Caco-2 (cell line): ENCODE data around the gene RXRA. TPM values are rescaled to one million over a fixed set of nuclear protein-coding genes. Genes with fewer than 3 reads are reported as not detected.
"Not testable (repeated sequence)": the region's sequence is repeated elsewhere in the genome, so short reads cannot be mapped to it uniquely, and the experiment has no call there.

ENCODE experiments used
- BruUV-seq: library from RNA; stranded (reverse); fragments of 400-500 nt; replicated peaks from 2 replicates; lab custom pipeline; 2021; lab: Mats Ljungman, UMichigan
- CTCF ChIA-PET: fragments of 300-600 bp; sonication (Branson Sonifier 250); formaldehyde crosslinking; loops from one replicate; lab custom pipeline; 2022; ENCODE audit warnings: antibody characterized with exemption; lab: Charles Lee
- POLR2A ChIA-PET: fragments of 300-600 bp; sonication (Branson Sonifier 250); formaldehyde crosslinking; loops from one replicate; lab custom pipeline; 2022; ENCODE audit warnings: antibody characterized with exemption; lab: Charles Lee
- DNase-seq, 2 experiments: peaks; one replicate each; pipeline versions ENCODE4 v3.0.0 to v3.0.0-alpha.2; 2020 to 2022
- H3K27me3 ChIP-seq: replicated peaks from 2 replicates; pipeline ENCODE4 v1.6.0; 2011; ENCODE audit warnings: low read length; ENCODE audit not compliant: control insufficient read depth, insufficient read depth
- H3K36me3 ChIP-seq: 2 replicates; pipeline ENCODE4 v1.5.1; 2011; ENCODE audit warnings: low read length; ENCODE audit not compliant: control insufficient read depth, insufficient read depth
- H3K4me1 ChIP-seq: fragments of 250-450 bp; sonication (Bioruptor Pico); 2 replicates; pipeline ENCODE4 v1.5.1; 2020; ENCODE audit warnings: mild to moderate bottlenecking
- H3K4me3 ChIP-seq: 2 replicates; pipeline ENCODE4 v1.5.1; 2011; ENCODE audit warnings: low read depth, mild to moderate bottlenecking, control low read depth, low read length
- H3K9me3 ChIP-seq: fragments of 250-450 bp; sonication (Bioruptor Pico); 2 replicates; pipeline ENCODE4 v1.5.1; 2020; ENCODE audit warnings: mild to moderate bottlenecking, moderate library complexity
- H3K27ac Mint-ChIP-seq: one replicate; pipeline ENCODE4 v1.8.0; 2022; ENCODE audit warnings: mixed read lengths; ENCODE audit not compliant: unreplicated experiment
- H3K27me3 Mint-ChIP-seq: one replicate; pipeline ENCODE4 v1.8.0; 2022; ENCODE audit warnings: mixed read lengths; ENCODE audit not compliant: insufficient read depth, unreplicated experiment
- H3K36me3 Mint-ChIP-seq: one replicate; pipeline ENCODE4 v1.8.0; 2022; ENCODE audit warnings: mild to moderate bottlenecking, mixed read lengths; ENCODE audit not compliant: insufficient read depth, unreplicated experiment
- H3K4me1 Mint-ChIP-seq: one replicate; pipeline ENCODE4 v1.8.0; 2022; ENCODE audit warnings: low read depth, mixed read lengths; ENCODE audit not compliant: unreplicated experiment
- H3K4me3 Mint-ChIP-seq: one replicate; pipeline ENCODE4 v1.8.0; 2022; ENCODE audit warnings: mild to moderate bottlenecking, moderate library complexity, mixed read lengths; ENCODE audit not compliant: unreplicated experiment
- H3K9me3 Mint-ChIP-seq: one replicate; pipeline ENCODE4 v1.8.0; 2022; ENCODE audit warnings: mixed read lengths; ENCODE audit not compliant: unreplicated experiment
- CTCF ChIP-seq, 2 experiments: fragments of 200-600 bp in 1 of 2; IDR thresholded peaks; 1 replicate in 1 of 2; 2 replicates in 1 of 2; pipeline versions ENCODE4 v1.5.1 to v1.8.0; 2011 to 2022; ENCODE audit warnings: antibody characterized with exemption in 1 of 2, control low read depth in 1 of 2, inconsistent platforms in 1 of 2, low read depth in 1 of 2, low read length in 1 of 2, mild to moderate bottlenecking in 1 of 2, moderate library complexity in 1 of 2; ENCODE audit not compliant: insufficient read depth in 1 of 2, severe bottlenecking in 1 of 2, unreplicated experiment in 1 of 2
- intact Hi-C: fragments of 100-400 bp; cut with micrococcal nuclease; formaldehyde crosslinking; loops from one replicate; pipeline ENCODE4 v1.10.0; 2022; ENCODE audit not compliant: unreplicated experiment
- total RNA-seq: library from RNA; stranded (reverse); gene quantifications from 2 replicates; pipeline ENCODE4 v1.2.3, GENCODE V29; 2022

The RXRA gene
- total RNA-seq, 1 experiment from 2014 or later, result 69.1 TPM

- POLR2A ChIA-PET, result no interaction called here
- Mint-ChIP-seq H3K27ac (no peak overlapping the region), H3K4me1 (no peaks in the 10 kb centered on the region), H3K36me3 (no peaks in the 10 kb centered on the region), H3K27me3 (no peaks in the 10 kb centered on the region), H3K4me3 (no peak overlapping the region), H3K9me3 (no peaks in the 10 kb centered on the region)
- no peaks in the 10 kb centered on the region for H3K36me3 ChIP-seq
- no peak for DNase-seq
- no peak overlapping the region for H3K4me3 ChIP-seq
- H3K27me3 ChIP-seq, result no peaks in the 10 kb centered on the region
- CTCF ChIA-PET, result no interaction called here
- 0 out of 2 replicates have a peak, but pooled peaks cover 2% of the 10 kb centered on the region for H3K9me3 ChIP-seq
- H3K4me1 ChIP-seq, result no peaks in the 10 kb centered on the region
- no peak for TF ChIP-seq CTCF (IDR thresholded peaks at IDR 0.05; ENCODE audit: insufficient read depth in 1 of 2, low read depth in 1 of 2, low read length in 1 of 2, severe bottlenecking in 1 of 2, unreplicated experiment in 1 of 2)
- BruUV-seq, result no TSS peak
- intact Hi-C loops, result no loop called here
These were observed 20.7 kb upstream of the RXRA start for GRCh38 chr9:134305533-134305932.

GRCh38 chr9:134306042-134306441, 20.2 kb upstream of the RXRA start:
- H3K36me3 Mint-ChIP-seq, H3K9me3 Mint-ChIP-seq, BruUV-seq, H3K27me3 ChIP-seq, POLR2A ChIA-PET, H3K9me3 ChIP-seq, H3K36me3 ChIP-seq, H3K4me3 ChIP-seq, H3K27ac Mint-ChIP-seq, H3K4me1 Mint-ChIP-seq, DNase-seq, intact Hi-C loops, CTCF ChIA-PET, H3K4me1 ChIP-seq, H3K4me3 Mint-ChIP-seq, H3K27me3 Mint-ChIP-seq: not testable (repeated sequence)

- ChIA-PET POLR2A (no interaction called here), CTCF (no interaction called here)
- H3K4me1 ChIP-seq, result no peaks in the 10 kb centered on the region
- H3K4me3 Mint-ChIP-seq, result no peak overlapping the region
- no peaks in the 10 kb centered on the region for H3K27me3 ChIP-seq
- H3K9me3 Mint-ChIP-seq, result peaks cover 6% of the 10 kb centered on the region
- no peak overlapping the region for H3K27ac Mint-ChIP-seq
- H3K27me3 Mint-ChIP-seq, result no peaks in the 10 kb centered on the region
- no peaks in the 10 kb centered on the region for H3K36me3 Mint-ChIP-seq
- H3K9me3 ChIP-seq, result peaks cover 10% of the 10 kb centered on the region; the same call in 1 of the 2 replicates
- no peak for TF ChIP-seq CTCF (IDR thresholded peaks at IDR 0.05; ENCODE audit: insufficient read depth in 1 of 2, low read depth in 1 of 2, low read length in 1 of 2, severe bottlenecking in 1 of 2, unreplicated experiment in 1 of 2)
- DNase-seq, result no peak
- no peaks in the 10 kb centered on the region for H3K4me1 Mint-ChIP-seq
- intact Hi-C loops, result no loop called here
- no peak overlapping the region for H3K4me3 ChIP-seq
- BruUV-seq, result no TSS peak
- no peaks in the 10 kb centered on the region for H3K36me3 ChIP-seq
These were observed 19.3 kb upstream of the RXRA start for GRCh38 chr9:134306636-134307600.
